ENCODE measurements around the gene FSTL5. TPM values are rescaled to one million over a fixed set of nuclear protein-coding genes. Genes with fewer than 3 reads are reported as not detected.

FSTL5 gene
- total RNA-seq, 1 experiment from 2014 or later = not detected

DNA sequence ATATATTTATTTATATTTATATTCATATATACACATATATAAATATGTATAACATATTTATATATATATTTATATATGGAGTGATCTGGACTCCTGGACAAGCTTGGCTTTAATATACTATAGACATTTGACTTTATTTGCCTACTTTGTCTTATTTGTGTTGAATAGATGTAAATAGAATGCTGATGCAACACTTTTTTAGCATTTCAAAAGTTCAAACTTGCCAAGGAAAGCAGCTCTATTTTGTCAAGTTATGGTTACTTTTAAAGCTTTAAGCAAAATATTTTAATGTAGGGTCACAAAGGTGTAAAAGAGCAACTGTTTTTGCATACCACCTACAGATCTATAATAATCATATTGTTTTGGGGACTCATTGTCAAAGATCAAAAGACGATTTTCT lies 61.1 kb downstream of the FSTL5 start:
- no peak overlapping the region for H3K23ac ChIP-seq (ENCODE audit: insufficient read length, low read depth, low read length)
- H2BK20ac ChIP-seq (ENCODE audit: low read depth, low read length, poor library complexity, severe bottlenecking) = no peak overlapping the region
- no peaks in the 10 kb centered on the region for H3K9me3 ChIP-seq (ENCODE audit: control insufficient read depth, low read depth, low read length)
- H3T11ph ChIP-seq (ENCODE audit: low read length) = no peak overlapping the region
- no peak overlapping the region for H3K27ac ChIP-seq (ENCODE audit: insufficient read length, low read depth, low read length)
- H3K56ac ChIP-seq (ENCODE audit: insufficient read length, low read depth, low read length) = no peak overlapping the region
- H2BK120ac ChIP-seq (ENCODE audit: low read depth, low read length, poor library complexity, severe bottlenecking) = no peak overlapping the region
- no peak overlapping the region for H2BK5ac ChIP-seq (ENCODE audit: insufficient read length, low read length)
- H3K4me1 ChIP-seq (ENCODE audit: insufficient read depth, low read length) = peaks cover 14% of the 10 kb centered on the region; the same call in 1 of the 2 replicates
- no peaks in the 10 kb centered on the region for H3K79me2 ChIP-seq (ENCODE audit: insufficient read depth, low read length)
- no peaks in the 10 kb centered on the region for H4K20me1 ChIP-seq (ENCODE audit: control insufficient read depth, insufficient read depth, insufficient read length)
- H3K9ac ChIP-seq (ENCODE audit: extremely low read depth, insufficient read length, low read length) = no peak overlapping the region
- no peak overlapping the region for H4K5ac ChIP-seq (ENCODE audit: insufficient read length, low read depth, low read length)
- no CpG with 5 or more reads among the region's 1 CpG for WGBS (ENCODE audit: extremely low coverage, insufficient read length, low lambda C conversion rate)
- no peak for DNase-seq
- no peak overlapping the region for H3K4me3 Mint-ChIP-seq
- no peak overlapping the region for H3K27ac Mint-ChIP-seq
- H2AK5ac ChIP-seq (ENCODE audit: insufficient read length, low read length) = no peak overlapping the region
- H3K4ac ChIP-seq (ENCODE audit: low read depth, low read length) = no peak overlapping the region
- H3K4me1 Mint-ChIP-seq = peaks cover 38 to 40% of the 10 kb centered on the region in 2 experiments
- no peak overlapping the region for H3K14ac ChIP-seq (ENCODE audit: insufficient read depth, low read length)
- peaks cover 0 to 10% (median 2%) of the 10 kb centered on the region in 3 experiments; a peak in 3 of 7 replicates for H3K36me3 Mint-ChIP-seq (ENCODE audit: insufficient read depth in 1 of 3, low read depth in 3 of 3)
- H3K79me1 ChIP-seq (ENCODE audit: insufficient read depth, low read depth, low read length, poor library complexity, severe bottlenecking) = no peaks in the 10 kb centered on the region
- H3K23me2 ChIP-seq (ENCODE audit: insufficient read length, low read depth, low read length, poor library complexity, severe bottlenecking) = no peaks in the 10 kb centered on the region
- H3K27me3 ChIP-seq (ENCODE audit: insufficient read depth, low read length) = no peaks in the 10 kb centered on the region
- H3K4me2 ChIP-seq (ENCODE audit: insufficient read depth, insufficient read length, low read length) = no peak overlapping the region
- no peak overlapping the region for H4K8ac ChIP-seq (replicated peaks; ENCODE audit: insufficient read length, low read depth, low read length)
- peaks cover 4 to 10% of the 10 kb centered on the region in 2 experiments; a peak in 4 of 5 replicates for H3K9me3 Mint-ChIP-seq
- TF ChIP-seq, protein P1, sequence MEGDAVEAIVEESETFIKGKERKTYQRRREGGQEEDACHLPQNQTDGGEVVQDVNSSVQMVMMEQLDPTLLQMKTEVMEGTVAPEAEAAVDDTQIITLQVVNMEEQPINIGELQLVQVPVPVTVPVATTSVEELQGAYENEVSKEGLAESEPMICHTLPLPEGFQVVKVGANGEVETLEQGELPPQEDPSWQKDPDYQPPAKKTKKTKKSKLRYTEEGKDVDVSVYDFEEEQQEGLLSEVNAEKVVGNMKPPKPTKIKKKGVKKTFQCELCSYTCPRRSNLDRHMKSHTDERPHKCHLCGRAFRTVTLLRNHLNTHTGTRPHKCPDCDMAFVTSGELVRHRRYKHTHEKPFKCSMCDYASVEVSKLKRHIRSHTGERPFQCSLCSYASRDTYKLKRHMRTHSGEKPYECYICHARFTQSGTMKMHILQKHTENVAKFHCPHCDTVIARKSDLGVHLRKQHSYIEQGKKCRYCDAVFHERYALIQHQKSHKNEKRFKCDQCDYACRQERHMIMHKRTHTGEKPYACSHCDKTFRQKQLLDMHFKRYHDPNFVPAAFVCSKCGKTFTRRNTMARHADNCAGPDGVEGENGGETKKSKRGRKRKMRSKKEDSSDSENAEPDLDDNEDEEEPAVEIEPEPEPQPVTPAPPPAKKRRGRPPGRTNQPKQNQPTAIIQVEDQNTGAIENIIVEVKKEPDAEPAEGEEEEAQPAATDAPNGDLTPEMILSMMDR (conservative IDR thresholded peaks at IDR 0.05) = no peak
- H2BK15ac ChIP-seq (ENCODE audit: low read depth, low read length) = no peak overlapping the region
- H2AFZ ChIP-seq (ENCODE audit: low read length) = no peak overlapping the region
- H3K27me3 Mint-ChIP-seq (ENCODE audit: low read depth) = no peaks in the 10 kb centered on the region
- H4K91ac ChIP-seq (ENCODE audit: insufficient read length, low read depth, low read length) = no peak overlapping the region
- H2BK12ac ChIP-seq (ENCODE audit: insufficient read length, low read depth, low read length) = no peak overlapping the region
- no peak overlapping the region for H3K18ac ChIP-seq (ENCODE audit: insufficient read length, low read depth, low read length)

Data from H9 (cell line).